Mesenchymal stem cell (in vitro differentiated cells and primary cell): ENCODE results near the gene BMI1.
A peak's percentile ranks its signal among the peaks of the same experiment; 100 is the strongest.

Experiments used
- DNase-seq: peaks from one replicate; pipeline ENCODE4 v3.0.0-alpha.2; 2013
- H2AFZ ChIP-seq: one replicate; pipeline ENCODE4 v1.6.1; 2013; ENCODE audit warnings: low read depth, mild to moderate bottlenecking, control low read depth, inconsistent platforms, low read length, moderate library complexity
- H2AK5ac ChIP-seq: 2 replicates; pipeline ENCODE4 v1.6.1; 2013; ENCODE audit warnings: low read length, moderate library complexity, mild to moderate bottlenecking, inconsistent platforms; ENCODE audit not compliant: severe bottlenecking
- H2BK120ac ChIP-seq: one replicate; pipeline ENCODE4 v1.6.1; 2013; ENCODE audit warnings: low read depth, mild to moderate bottlenecking, inconsistent platforms, low read length, moderate library complexity
- H2BK12ac ChIP-seq, 2 experiments: one replicate each; pipeline ENCODE4 v1.6.1; 2013; ENCODE audit warnings: inconsistent platforms in 2 of 2, low read length in 2 of 2, mild to moderate bottlenecking in 2 of 2, moderate library complexity in 2 of 2, control low read depth in 1 of 2
- H2BK15ac ChIP-seq: one replicate; pipeline ENCODE4 v1.6.1; 2013; ENCODE audit warnings: mild to moderate bottlenecking, low read depth, inconsistent platforms; ENCODE audit not compliant: poor library complexity, severe bottlenecking
- H2BK5ac ChIP-seq: 2 replicates; pipeline ENCODE4 v1.6.1; 2013; ENCODE audit warnings: low read depth, mild to moderate bottlenecking, low read length, control low read depth, inconsistent platforms; ENCODE audit not compliant: poor library complexity, severe bottlenecking
- H3K14ac ChIP-seq, 2 experiments: one replicate each; pipeline ENCODE4 v1.6.1; 2013; ENCODE audit warnings: inconsistent platforms in 2 of 2, low read length in 2 of 2, control low read depth in 1 of 2, mild to moderate bottlenecking in 1 of 2, moderate library complexity in 1 of 2
- H3K18ac ChIP-seq, 2 experiments: one replicate each; pipeline ENCODE4 v1.6.1; 2013; ENCODE audit warnings: inconsistent platforms in 2 of 2, low read length in 2 of 2, control low read depth in 1 of 2, low read depth in 1 of 2, mild to moderate bottlenecking in 1 of 2
- H3K23ac ChIP-seq, 2 experiments: one replicate each; pipeline ENCODE4 v1.6.1; 2013; ENCODE audit warnings: inconsistent platforms in 2 of 2, low read length in 2 of 2, mild to moderate bottlenecking in 2 of 2, moderate library complexity in 2 of 2, control low read depth in 1 of 2
- H3K27ac ChIP-seq: 2 replicates; pipeline ENCODE4 v1.5.1; 2013; ENCODE audit warnings: mild to moderate bottlenecking, moderate library complexity, low read length, control low read depth, inconsistent platforms; ENCODE audit not compliant: poor library complexity, severe bottlenecking
- H3K27me3 ChIP-seq, 2 experiments: 2 replicates each; pipeline versions ENCODE4 v1.6.1 to v1.7.0; 2013; ENCODE audit warnings: low read length in 2 of 2, mild to moderate bottlenecking in 2 of 2, moderate library complexity in 2 of 2, control low read depth in 1 of 2, inconsistent platforms in 1 of 2; ENCODE audit not compliant: control insufficient read depth in 1 of 2, insufficient read depth in 1 of 2
- H3K36me3 ChIP-seq, 2 experiments: 2 replicates each; pipeline versions ENCODE4 v1.6.1 to v1.7.0; 2013; ENCODE audit warnings: low read length in 2 of 2, control low read depth in 1 of 2, inconsistent platforms in 1 of 2, low read depth in 1 of 2, mild to moderate bottlenecking in 1 of 2; ENCODE audit not compliant: insufficient read depth in 2 of 2, control insufficient read depth in 1 of 2
- H3K4ac ChIP-seq, 2 experiments: one replicate each; pipeline ENCODE4 v1.6.1; 2013; ENCODE audit warnings: inconsistent platforms in 2 of 2, low read length in 2 of 2, mild to moderate bottlenecking in 2 of 2, moderate library complexity in 2 of 2, control low read depth in 1 of 2, low read depth in 1 of 2
- H3K4me1 ChIP-seq: 2 replicates; pipeline ENCODE4 v1.6.1; 2013; ENCODE audit warnings: low read depth, low read length, control low read depth; ENCODE audit not compliant: control insufficient read depth, insufficient read depth
- H3K4me2 ChIP-seq: 2 replicates; pipeline ENCODE4 v1.6.1; 2013; ENCODE audit warnings: low read length, mild to moderate bottlenecking, inconsistent platforms; ENCODE audit not compliant: poor library complexity, severe bottlenecking
- H3K4me3 ChIP-seq, 2 experiments: 2 replicates each; pipeline versions ENCODE4 v1.5.1 to v1.7.0; 2013; ENCODE audit warnings: low read length in 2 of 2, mild to moderate bottlenecking in 2 of 2, control low read depth in 1 of 2, low read depth in 1 of 2; ENCODE audit not compliant: insufficient read depth in 1 of 2
- H3K79me1 ChIP-seq: replicated peaks from 2 replicates; pipeline ENCODE4 v1.6.1; 2013; ENCODE audit warnings: mild to moderate bottlenecking, control low read depth, low read length, inconsistent platforms; ENCODE audit not compliant: poor library complexity, severe bottlenecking
- H3K9ac ChIP-seq: 2 replicates; pipeline ENCODE4 v1.7.0; 2013; ENCODE audit warnings: mild to moderate bottlenecking, low read length, moderate library complexity
- H3K9me3 ChIP-seq: 2 replicates; pipeline ENCODE4 v1.7.0; 2013; ENCODE audit warnings: mild to moderate bottlenecking, low read length; ENCODE audit not compliant: control insufficient read depth
- H4K8ac ChIP-seq: one replicate; pipeline ENCODE4 v1.6.1; 2013; ENCODE audit warnings: inconsistent platforms, mild to moderate bottlenecking, low read length, moderate library complexity
- H4K91ac ChIP-seq: one replicate; pipeline ENCODE4 v1.6.1; 2013; ENCODE audit warnings: mild to moderate bottlenecking, low read length, inconsistent platforms
- WGBS: methylation state at CpG from one replicate; pipeline ENCODE4 v1.1.7; 2013; ENCODE audit warnings: mixed read lengths; 5-methylcytosine and 5-hydroxymethylcytosine counted together

BMI1 gene

GRCh38 chr10:22316286-22317075, 4.4 kb upstream of the BMI1 start, which contains the start of gene COMMD3:
COMMD3 (plus strand) TSS chr10:22316388; CDS start chr10:22316418, 30 bp downstream.
- peak within 1 kb of the TSS; percentile 89 for H2AFZ ChIP-seq
- H3K14ac ChIP-seq, result peak within 1 kb of the TSS; percentile 86 to 99
- H3K4me1 ChIP-seq, result no peaks in the 10 kb centered on the region
- peak within 1 kb of the TSS; percentile 96 for H3K9ac ChIP-seq
- peaks cover 5% of the 10 kb centered on the region for H3K79me1 ChIP-seq
- H2BK12ac ChIP-seq, result peak within 1 kb of the TSS in 1 of 2 experiments; percentile 73
- peak within 1 kb of the TSS; percentile 72 for H3K27ac ChIP-seq
- under 1% methylated on average over 38 of the region's 63 CpGs for WGBS
- peak within 1 kb of the TSS; percentile 84 to 87 for H3K4me3 ChIP-seq
- peak; percentile 90 for DNase-seq
- no peaks in the 10 kb centered on the region for H3K27me3 ChIP-seq
- H3K23ac ChIP-seq, result peak within 1 kb of the TSS in 1 of 2 experiments; percentile 77
- no peaks in the 10 kb centered on the region for H3K36me3 ChIP-seq
- H3K9me3 ChIP-seq, result no peaks in the 10 kb centered on the region
- H3K4me2 ChIP-seq, result peak within 1 kb of the TSS; percentile 98
- H2BK15ac ChIP-seq, result peak within 1 kb of the TSS; percentile 99
- H2BK120ac ChIP-seq, result peak within 1 kb of the TSS; percentile 98
- peak within 1 kb of the TSS; percentile 91 to 98 for H3K18ac ChIP-seq
- H2BK5ac ChIP-seq, result peak within 1 kb of the TSS; percentile 89
- peak within 1 kb of the TSS; percentile 95 for H4K91ac ChIP-seq
- peak within 1 kb of the TSS in 1 of 2 experiments; percentile 96 for H3K4ac ChIP-seq
- H2AK5ac ChIP-seq, result no peak within 1 kb of the TSS
- H4K8ac ChIP-seq, result peak within 1 kb of the TSS; percentile 100

DNA sequence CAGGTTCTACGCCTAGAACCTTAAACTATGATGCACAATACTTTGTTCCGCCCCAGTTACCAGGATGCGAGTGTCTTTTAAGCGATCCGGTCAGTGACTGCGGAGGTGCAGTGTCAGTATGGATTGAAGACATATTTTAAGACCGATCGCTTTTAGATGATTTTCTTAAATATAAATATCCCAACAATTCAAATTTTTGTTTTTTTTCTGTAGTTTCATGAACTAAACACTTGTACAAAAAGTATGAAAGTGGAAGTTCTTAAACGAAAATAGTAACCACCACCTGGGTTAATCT, 3.9 kb upstream of the BMI1 start:
- peak; percentile 30 for DNase-seq
- H4K8ac ChIP-seq, result peak overlapping the region; percentile 85
- peak overlapping the region in 1 of 2 experiments; percentile 79 for H3K18ac ChIP-seq
- H3K4ac ChIP-seq, result peak overlapping the region in 1 of 2 experiments; percentile 65
- no peaks in the 10 kb centered on the region for H3K9me3 ChIP-seq
- H2BK5ac ChIP-seq, result no peak overlapping the region
- H3K4me3 ChIP-seq, result peak overlapping the region; percentile 84 to 87
- H4K91ac ChIP-seq, result no peak overlapping the region
- WGBS, result 25% methylated on average over 1 of the region's 9 CpGs
- H3K4me2 ChIP-seq, result peak overlapping the region; percentile 71
- no peaks in the 10 kb centered on the region for H3K4me1 ChIP-seq
- H2BK120ac ChIP-seq, result no peak overlapping the region
- no peak overlapping the region for H3K27ac ChIP-seq
- H3K27me3 ChIP-seq, result peaks cover 0 to 1% of the 10 kb centered on the region in 2 experiments
- no peak overlapping the region for H2AK5ac ChIP-seq
- H2BK15ac ChIP-seq, result no peak overlapping the region
- peak overlapping the region; percentile 96 for H3K9ac ChIP-seq
- no peak overlapping the region for H2BK12ac ChIP-seq
- no peak overlapping the region for H3K14ac ChIP-seq
- H2AFZ ChIP-seq, result peak overlapping the region; percentile 7
- no peak overlapping the region for H3K23ac ChIP-seq
- no peaks in the 10 kb centered on the region for H3K36me3 ChIP-seq
- H3K79me1 ChIP-seq, result peaks cover 5% of the 10 kb centered on the region

DNA sequence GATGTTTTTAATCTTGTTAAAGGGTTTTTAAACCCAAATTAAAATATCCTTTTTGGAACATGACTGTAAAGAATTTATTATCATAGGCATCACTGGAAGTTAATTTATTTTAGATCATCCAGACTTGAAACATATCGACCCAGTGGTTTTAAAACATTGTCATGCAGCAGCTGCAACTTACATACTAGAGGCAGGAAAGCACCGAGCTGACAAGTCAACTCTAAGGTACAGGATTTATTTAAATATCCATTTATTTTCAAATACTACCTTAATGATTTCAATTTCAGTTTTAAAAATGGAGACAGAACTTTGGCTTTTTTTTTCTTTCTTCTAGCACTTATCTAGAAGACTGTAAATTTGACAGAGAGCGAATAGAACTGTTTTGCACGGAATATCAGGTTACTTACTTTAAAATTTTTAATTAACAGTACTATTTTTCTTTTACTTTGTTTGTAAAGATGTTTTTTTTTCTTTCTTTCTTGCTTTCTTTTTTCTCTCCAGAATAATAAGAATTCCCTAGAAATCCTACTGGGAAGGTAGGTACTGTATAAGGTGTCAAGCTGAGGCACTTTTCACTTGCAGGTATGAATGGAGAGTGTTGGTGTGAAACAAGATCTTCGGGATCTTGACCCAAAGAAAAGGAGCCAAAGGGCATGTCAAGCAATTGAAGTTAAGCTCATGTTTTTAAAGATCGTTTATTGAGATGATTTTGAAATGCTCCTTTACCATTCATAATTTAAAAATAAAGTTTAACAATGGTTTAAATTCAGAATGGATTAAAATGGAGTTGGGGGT, 2.9 kb upstream of the BMI1 start:
- 56% methylated on average over 3 of the region's 6 CpGs for WGBS

DNA sequence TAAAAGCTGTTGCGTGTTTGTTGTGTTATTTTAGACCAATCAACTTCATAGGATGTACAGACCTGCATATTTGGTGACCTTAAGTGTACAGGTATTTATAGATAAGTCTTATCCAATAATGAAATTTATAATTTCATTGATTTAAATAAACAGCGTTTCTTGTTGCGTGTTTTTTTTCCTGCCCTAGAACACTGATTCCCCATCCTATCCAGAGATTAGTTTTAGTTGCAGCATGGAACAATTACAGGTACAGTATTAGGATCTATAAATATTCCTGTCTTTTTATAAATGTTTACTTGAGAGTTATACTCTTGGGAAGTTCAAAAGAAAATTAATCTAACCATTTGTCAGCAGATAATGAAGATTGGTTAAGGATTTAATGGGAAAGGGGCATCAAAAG, 2.1 kb upstream of the BMI1 start:
- Histone ChIP-seq H3K9me3 (no peaks in the 10 kb centered on the region), H3K23ac (no peak overlapping the region), H3K14ac (no peak overlapping the region), H3K27ac (no peak overlapping the region), H2AK5ac (no peak overlapping the region), H2AFZ (no peak overlapping the region), H2BK120ac (no peak overlapping the region), H3K27me3 (peaks cover 16% of the 10 kb centered on the region in 2 experiments), H4K8ac (no peak overlapping the region), H3K18ac (no peak overlapping the region), H3K4me3 (no peak overlapping the region), H3K9ac (no peak overlapping the region), H3K79me1 (peaks cover 8% of the 10 kb centered on the region), H3K4me2 (no peak overlapping the region), H3K4me1 (no peaks in the 10 kb centered on the region), H3K4ac (no peak overlapping the region), H3K36me3 (no peaks in the 10 kb centered on the region), H2BK15ac (no peak overlapping the region), H2BK5ac (no peak overlapping the region), H4K91ac (no peak overlapping the region), H2BK12ac (no peak overlapping the region)
- no CpG with 5 or more reads among the region's 3 CpGs for WGBS
- no peak for DNase-seq

More for the DNA sequence above, 2.9 kb upstream of the BMI1 start:
- Histone ChIP-seq H3K9me3 (no peaks in the 10 kb centered on the region), H2AK5ac (no peak overlapping the region), H3K4me2 (no peak overlapping the region), H2BK15ac (no peak overlapping the region), H3K27ac (no peak overlapping the region), H3K4me3 (peak overlapping the region in 1 of 2 experiments; percentile 87), H4K8ac (no peak overlapping the region), H3K27me3 (peaks cover 9 to 11% of the 10 kb centered on the region in 2 experiments), H2BK120ac (no peak overlapping the region), H3K4ac (no peak overlapping the region), H2BK5ac (no peak overlapping the region), H4K91ac (no peak overlapping the region), H3K79me1 (peaks cover 5% of the 10 kb centered on the region), H2AFZ (no peak overlapping the region), H3K9ac (peak overlapping the region; percentile 96), H3K18ac (no peak overlapping the region), H2BK12ac (no peak overlapping the region), H3K36me3 (no peaks in the 10 kb centered on the region), H3K23ac (no peak overlapping the region), H3K14ac (no peak overlapping the region), H3K4me1 (no peaks in the 10 kb centered on the region)
- DNase-seq, result no peak
